A204.1 (cell line): ENCODE measurements around the gene IFI27L2.

Source experiments
- FAIRE-seq: peaks from 2 replicates; lab custom pipeline; 2012; peaks lifted over from hg19 to GRCh38; lab: Jason Lieb, UNC

IFI27L2 gene

DNA sequence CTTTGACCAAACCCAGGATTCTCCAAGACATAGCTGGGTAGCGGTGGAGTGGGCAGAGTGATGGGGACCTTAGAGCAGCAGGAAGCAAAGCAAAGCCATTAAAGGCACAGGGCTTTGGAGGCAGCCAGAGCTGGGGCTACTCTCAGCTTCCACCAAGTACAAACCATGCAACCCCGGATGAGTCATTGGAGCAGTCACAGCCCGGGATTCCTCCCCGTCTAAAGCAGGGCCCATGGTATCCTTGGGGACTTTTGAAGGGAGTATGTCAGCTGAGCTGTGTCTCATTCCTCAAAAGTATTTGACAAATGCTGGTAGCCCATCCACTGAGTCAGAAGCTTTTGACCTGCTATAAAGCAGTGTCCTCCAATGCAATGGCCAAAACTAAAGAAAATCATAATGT, 28.6 kb downstream of the IFI27L2 start:
- FAIRE-seq, result no peak

DNA sequence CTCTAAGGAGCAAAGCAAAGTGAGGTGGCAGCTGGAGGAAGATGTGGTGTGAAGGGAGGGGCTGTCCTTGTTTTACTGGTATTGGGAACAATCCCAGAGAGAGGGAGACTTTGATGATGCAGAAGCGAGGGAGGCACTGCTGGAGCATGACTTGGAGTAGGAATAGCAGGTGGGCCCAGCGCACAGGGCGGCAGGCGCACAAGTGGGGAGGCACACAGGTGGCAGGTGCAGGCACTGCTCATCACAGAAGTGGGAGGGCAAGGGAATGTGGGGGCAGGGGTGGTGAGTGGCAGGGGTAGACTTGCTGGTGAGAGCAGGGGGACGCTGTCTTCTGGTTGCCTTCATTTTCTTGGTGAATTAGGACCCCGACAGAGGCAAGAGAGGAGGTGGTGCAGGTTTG, 30.4 kb downstream of the IFI27L2 start:
- no peak for FAIRE-seq

DNA sequence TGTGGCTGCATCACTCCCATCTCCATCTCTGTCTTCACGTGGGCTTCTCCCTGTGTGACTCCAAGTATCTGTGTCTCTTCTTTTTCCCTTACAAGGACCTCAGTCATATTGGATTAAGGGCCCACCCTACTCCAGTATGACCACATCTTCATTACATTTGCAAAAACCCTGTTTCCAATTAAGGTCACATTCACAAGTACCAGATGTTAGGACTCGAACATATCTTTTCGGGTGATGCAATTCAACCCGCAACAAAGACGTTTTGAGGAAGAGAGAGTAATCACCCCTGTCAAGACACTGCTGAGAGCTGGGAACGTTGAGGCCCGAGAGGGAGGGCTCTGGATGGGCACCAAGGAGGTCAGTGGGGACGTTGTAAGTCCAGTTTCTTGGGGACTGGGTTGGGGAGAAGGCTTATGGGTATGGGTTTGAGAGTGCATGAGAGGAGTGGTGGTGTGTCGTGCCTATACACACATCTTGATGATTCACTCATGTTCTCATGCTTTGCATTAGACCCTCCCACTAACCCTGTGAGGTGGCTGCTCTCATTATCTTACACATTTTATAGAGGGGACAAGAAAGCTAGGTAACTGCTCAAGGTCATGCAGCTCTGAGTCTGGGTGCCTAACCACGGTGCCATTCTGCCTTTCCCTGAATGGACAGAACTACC, 30.9 kb downstream of the IFI27L2 start:
- FAIRE-seq, result no peak

DNA sequence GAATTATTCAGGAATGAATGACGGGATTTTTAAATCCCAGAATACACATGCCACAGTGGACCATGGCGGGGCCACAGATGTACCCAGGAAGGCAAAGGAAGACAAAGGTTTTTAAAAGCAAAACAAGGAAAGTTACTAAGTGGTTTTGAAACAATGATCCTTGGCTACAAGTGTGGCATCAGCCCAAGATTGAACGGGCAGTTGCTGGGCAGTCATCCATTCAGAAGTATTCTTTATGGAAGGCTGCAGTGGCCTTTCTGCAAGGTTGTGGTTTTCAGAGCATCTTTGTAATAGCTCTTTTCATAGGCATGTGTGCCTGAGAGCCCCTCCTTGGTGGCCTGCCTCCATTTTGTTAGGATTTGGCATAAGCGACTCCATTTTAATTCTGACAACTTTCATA, 32.3 kb downstream of the IFI27L2 start:
- no peak for FAIRE-seq

DNA sequence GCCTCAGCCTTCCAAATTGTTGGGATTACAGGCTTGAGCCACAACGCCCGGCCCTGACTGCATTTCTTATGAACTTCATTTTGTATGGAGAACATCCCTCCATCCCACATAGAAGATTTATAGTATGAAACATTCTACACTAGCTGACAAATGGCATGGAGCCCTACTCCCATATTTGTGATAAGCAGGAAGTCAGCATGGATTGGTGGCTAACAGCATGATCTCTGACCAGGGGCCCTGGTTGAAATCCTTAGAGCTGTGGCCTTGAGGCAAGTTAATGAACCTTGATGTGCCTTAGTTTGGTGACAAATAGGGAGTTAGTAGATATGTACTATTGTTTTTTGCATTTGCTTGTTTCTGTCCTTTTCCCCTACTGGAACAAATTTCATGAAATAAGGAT, 36.0 kb downstream of the IFI27L2 start:
- no peak for FAIRE-seq

DNA sequence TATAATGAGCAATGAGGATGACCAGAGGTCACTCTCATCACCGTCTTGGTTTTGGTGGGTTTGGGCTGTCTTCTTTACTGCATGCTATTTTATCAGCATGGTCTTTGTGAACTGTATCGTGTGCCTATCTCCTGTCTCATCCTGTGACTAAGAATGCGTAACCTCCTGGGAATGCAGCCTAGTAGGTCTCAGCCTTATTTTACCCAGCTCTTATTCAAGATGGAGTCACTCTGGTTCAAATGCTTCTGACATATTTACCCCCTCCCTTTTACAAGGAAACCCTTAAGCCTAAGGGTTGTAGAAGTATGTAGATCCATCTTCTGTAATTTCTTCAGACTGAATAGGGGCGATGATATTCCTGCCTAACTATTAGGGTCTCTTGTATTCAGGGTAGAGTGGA, 39.9 kb downstream of the IFI27L2 start:
- no peak for FAIRE-seq

DNA sequence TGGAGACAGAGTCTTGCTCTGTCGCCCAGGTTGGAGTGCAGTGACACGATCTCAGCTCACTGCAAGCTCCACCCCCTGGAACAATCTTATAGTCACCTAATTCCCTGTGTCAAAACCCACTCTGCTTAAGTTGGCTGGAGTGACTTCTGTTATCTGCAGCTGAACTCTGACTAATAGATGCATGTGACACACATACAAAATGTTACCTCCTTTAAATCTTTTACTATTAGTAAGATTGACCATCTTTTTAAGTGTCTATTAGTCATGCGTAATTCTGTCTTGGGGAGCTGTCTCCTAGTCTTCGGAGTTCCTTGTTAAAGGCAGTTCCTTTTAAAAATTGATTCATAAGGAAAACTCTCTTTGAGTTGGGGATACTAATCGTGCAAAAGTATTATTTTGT, 40.9 kb downstream of the IFI27L2 start:
- no peak for FAIRE-seq

DNA sequence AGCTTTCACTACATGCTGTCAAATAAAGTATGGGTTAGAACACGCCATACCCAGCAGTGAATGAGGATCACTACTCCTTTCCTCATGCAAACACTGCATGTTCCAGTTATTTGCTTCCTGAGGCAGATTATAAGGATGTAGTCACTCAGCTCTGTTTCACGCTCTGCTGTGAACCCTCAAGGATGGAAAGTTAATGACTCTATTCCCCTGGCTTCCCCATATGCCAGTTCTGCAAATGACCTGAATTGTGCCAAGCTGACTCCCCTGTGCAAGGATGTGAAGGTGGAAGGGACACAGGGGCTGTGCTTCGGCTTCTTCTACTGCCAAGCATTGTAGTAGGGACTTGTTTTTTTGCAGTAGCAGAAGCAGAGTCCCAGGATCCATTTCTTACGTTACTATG, 41.5 kb downstream of the IFI27L2 start:
- FAIRE-seq, result no peak

DNA sequence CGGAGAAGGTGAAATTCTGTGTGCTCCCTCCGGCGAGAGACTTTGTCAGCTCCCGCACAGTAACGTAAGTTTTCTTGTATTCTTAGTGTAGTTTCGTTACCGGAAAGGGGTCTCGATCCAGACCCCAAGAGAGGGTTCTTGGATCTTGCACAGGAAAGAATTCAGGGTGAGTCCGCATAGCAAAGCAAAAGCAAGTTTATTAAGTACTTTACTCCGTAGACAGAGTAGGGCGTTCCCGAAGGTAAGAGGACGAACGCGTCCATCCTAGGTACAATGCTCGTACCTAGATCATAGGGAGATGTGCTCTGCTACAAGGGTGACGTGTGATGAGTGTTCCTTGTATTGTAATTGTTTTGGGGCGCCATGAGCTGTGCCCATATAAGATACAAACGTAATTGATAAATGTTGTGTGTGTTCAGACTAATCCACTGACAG, 48.0 kb downstream of the IFI27L2 start:
- no peak for FAIRE-seq

DNA sequence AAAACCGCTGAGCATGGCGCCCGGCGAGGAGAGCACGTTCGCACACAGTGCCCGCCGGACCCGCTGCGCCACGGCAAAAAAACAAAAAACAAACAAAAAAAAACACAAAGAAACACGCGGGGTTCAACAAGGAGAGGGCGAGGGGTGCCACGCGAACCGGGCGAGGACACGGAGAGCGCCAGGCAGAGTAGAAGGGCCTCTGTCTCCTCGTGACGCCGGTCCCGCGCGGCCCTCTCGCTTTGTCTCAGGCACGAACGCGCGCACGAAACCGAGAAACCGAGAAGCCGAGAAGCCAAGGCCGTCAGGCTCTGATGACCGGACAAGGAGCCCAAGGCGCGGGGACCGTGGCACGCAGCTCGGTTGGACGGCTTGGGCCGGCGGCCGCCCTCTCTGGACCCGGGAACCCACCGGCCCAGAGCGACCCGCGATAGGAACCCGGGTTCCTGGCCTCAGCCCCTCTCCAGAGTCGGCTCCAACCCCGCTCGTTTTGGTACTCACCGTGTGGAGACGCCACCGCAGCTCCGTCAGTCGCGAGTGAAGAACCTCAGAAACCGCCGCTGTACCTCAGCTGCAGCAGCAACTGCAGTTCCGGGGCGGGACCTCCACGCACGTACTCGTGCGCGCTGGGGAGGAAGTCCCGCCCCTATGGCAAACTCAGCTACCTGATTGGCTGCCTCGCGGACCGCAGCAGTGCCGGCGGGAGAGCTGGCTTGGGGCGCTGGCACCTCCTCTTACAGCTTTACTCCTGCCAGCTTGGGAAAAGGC, 48.6 kb downstream of the IFI27L2 start, which contains the start of the genes DDX24 and IFI27L1:
TSS of gene DDX24 (minus strand) at position 582 of the 765 bp plus-strand sequence. CDS start 1,460 bp downstream, outside the sequence.
TSS of gene IFI27L1 (plus strand) at position 690 of the 765 bp plus-strand sequence. CDS start 15,628 bp downstream, outside the sequence.
- FAIRE-seq, result peak; percentile 72

DNA sequence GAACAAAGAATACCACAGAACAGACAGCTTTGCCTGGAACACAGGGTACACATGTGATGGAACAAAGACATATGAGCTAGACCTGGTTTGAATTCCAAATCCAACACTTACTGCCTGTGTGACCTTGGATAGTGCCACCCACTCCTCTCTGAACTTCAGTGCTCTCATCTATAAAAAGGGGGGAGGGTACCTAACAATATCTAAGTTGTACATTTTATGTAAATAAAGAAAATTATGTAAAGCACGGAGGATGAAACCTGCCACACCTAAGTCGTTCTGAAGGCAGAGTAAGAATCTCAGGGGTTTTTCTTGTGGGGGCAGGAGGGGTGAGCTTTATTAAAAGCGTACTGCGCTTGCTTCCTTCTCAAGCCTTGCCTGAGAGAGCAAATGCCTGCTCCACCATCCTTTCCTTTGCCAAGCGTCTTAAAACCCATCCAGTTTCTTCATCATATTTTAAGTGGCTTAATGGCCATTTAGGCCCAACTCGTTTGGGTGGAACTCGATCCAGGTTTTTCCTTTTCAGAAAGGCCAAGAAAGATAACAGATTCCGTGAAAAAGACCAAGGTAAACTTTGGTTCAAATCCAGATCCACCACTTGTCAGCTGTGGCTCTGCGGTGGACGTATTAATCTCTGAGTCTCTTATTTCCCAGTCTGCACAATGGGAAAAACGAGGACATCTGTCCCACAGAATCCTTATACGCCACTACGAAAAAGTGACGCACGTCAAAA, 49.3 kb downstream of the IFI27L2 start:
- FAIRE-seq, result no peak

DNA sequence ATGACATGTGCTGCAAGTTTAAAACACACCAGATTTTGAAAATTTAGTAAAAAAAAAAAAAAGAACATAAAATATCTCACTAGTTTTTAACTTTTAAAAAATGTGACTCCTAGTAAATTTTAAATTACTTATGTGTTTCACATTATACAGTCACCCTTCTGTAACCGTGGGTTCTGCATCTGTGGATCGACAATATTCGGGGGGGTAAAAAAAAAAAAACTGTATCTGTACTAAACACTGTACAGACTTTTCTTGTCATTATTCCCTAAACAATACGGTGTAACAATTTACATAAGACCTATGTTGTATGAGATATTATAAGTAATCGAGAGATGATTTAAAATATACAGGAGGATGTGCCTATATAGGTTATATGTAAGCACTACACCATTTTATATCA, 51.6 kb downstream of the IFI27L2 start:
- FAIRE-seq, result no peak
